HG03095 (cell line): Measurements from ENCODE around the gene NUP214.
A peak's percentile ranks its signal among the peaks of the same experiment; 100 is the strongest.
"Not testable (repeated sequence)": the region's sequence is repeated elsewhere in the genome, so short reads cannot be mapped to it uniquely, and the experiment has no call there.

Experiments used
- ATAC-seq: cut with Tn5 transposase; IDR thresholded peaks from one replicate; pipeline ENCODE4 v1.9.1; 2021; ENCODE audit warnings: moderate library complexity; ENCODE audit not compliant: unreplicated experiment

Gene NUP214

DNA sequence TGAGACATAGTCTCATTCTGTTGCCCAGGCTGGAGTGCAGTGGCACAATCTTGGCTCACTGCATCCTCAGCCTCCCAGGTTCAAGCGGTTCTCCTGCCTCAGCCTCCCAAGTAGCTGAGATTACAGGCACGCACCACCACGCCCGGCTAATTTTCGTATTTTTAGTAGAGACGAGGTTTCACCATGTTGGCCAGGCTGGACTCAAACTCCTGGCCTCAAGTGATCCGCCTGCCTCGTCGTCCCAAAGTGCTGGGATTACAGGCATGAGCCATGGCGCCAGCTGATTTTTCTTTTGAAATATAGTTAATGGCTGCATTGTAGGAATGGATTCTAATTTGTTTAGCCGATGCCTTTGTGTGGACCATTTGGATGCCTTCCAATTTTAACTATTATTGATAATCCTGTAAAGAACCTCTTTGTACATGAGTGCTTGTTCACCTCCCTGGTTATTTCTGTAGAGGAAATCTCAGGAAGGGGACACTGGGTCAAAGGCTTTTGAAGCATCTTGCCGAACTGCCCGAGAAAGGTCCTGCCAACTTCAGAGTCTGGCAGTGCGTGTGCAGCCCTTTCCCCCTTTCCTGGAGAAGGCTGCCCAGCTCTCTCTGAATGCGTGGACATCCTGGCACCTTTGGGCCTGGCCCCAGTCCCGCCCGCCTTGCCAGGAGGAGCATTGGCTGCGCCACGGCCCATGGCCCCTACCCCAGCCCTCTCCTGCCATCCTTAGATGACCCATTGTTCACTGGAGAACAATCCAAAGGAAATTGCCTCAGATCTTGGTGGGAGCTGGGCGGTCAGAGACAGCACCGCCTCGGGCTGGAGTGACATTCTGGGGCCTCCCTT is 8.9 kb upstream of the NUP214 start:
- no peak for ATAC-seq

DNA sequence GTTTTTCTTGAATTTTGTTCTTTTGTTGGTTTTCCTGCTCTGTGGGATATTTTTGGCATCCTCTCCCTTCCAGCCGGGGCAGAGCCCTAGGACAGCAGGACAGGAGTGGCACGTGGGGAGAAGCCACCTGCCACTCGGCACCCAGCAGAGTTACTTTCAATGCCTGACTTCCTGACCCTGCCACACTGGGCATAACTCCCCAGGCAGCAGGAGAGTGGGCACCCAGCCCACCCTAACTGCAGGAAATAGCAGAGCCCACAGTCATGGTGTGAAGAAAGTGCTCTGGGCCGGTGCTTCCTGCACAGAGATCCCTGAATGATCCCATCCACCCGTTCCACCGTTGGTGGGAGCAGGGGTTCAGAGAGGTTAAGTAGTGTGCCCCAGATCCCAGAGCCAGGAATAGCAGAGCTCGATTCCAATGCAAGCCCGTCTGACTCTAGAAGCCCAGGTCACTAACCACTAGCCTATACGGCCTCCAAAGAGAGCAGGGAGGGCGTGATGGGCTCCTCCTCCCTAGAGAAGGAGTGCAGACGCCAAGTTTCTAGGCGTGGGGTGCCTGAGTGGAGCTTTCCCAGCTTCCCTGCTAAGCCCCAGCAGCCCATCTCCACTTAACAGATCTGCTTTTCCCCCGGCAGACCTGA is 8.1 kb upstream of the NUP214 start:
- no peak for ATAC-seq

DNA sequence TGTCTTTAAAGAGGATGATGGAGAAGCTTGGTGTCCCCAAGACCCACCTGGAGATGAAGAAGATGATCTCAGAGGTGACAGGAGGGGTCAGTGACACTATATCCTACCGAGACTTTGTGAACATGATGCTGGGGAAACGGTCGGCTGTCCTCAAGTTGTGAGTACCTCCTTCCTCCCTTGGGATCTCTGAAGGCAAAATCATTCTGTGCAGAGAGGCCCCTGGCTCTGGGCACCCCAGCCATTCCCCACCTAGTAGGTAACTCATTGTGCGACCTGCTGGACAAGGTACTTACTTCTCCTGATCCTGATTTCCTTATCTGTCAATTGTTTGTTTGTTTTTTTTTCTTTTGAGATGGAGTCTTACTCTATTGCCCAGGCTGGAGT is 7.6 kb upstream of the NUP214 start:
- ATAC-seq: no peak

DNA sequence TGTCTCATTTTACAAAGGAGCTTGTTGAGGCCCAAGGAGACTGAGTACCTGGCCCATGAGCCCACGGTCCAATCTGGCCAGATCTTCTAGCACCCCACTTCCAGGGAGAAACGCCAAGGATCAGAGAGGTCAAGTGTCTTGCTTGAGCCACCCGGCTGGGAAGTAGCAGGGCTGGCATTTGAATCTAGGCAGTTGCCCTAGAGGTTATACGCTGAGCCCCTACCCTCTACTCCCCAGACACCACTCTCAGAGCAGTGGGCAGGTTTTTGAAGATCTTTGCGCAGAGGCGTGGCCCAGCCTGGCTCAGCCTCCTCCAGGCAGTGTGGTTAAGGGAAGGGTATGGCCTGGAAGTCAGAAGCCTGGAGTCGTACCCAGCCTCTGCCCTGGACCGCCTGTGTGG is 5.8 kb upstream of the NUP214 start:
- no peak for ATAC-seq

DNA sequence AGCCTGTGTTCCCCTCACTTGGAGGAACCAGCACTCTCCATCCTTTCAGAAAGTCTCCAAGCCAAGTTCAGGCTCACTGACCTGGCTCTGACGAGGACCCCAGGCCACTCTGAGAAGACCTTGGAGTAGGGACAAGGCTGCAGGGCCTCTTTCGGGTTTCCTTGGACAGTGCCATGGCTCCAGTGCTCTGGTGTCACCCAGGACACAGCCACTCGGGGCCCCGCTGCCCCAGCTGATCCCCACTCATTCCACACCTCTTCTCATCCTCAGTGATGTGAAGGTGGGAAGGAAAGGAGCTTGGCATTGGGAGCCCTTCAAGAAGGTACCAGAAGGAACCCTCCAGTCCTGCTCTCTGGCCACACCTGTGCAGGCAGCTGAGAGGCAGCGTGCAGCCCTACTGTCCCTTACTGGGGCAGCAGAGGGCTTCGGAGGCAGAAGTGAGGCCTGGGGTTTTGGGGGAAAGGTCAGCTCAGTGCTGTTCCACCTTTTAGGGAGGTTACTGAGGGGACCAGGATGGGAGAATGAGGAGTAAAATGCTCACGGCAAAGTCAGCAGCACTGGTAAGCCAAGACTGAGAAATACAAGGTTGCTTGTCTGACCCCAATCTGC is 4.7 kb upstream of the NUP214 start:
- ATAC-seq: no peak

DNA sequence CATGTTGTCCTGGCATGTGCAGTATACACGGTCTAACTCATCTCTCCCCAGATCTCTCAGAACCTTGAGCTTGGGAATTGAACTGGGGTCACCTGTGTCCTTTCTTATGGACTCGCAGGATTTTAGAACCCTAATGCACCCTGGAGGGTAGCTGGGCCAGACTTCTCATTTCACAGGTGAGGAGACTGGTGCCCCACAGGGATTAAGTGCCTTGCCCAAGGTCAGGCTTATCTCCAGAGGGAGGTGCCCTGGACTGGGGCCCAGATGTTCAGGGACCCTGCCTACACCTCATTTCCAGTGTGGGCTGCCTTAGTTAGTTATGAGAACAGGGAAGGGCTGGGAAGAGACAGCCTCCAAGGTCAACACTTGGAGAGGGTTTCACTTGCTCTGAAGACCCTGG is 4.0 kb upstream of the NUP214 start:
- ATAC-seq: no peak

DNA sequence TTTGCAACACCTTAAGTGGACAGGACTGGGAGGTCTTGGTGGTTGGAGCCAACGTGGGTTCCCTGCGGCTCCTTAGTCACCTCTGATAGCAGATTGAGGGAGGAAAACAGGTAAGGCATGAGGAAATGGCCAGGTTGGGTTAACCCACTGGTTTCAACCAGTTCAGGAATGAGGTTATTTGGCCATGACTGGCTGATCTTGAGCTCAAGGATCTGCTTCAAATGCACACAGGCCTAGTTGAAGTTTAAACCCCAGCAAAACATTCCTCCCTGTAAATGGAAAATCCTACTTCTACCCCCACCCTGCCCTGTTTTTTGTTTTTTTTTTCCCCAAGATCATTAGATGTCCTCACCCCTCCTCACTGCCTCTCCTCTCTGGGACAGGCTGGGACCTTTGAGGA is 3.2 kb upstream of the NUP214 start:
- no peak for ATAC-seq

DNA sequence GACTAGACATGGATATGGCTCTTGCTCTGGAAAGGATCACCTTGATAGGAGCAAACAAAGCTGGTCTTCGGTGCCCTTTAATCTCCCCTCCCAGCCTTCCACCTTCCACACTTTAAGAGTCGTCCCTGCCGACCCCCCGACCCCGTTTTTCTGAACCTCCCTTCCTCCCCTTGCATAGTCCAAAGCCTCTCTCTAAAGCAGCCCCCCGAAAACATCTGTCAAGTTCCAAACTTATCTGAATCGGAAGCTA is 423 bp upstream of the NUP214 start:
- peak; percentile 2 for ATAC-seq

DNA sequence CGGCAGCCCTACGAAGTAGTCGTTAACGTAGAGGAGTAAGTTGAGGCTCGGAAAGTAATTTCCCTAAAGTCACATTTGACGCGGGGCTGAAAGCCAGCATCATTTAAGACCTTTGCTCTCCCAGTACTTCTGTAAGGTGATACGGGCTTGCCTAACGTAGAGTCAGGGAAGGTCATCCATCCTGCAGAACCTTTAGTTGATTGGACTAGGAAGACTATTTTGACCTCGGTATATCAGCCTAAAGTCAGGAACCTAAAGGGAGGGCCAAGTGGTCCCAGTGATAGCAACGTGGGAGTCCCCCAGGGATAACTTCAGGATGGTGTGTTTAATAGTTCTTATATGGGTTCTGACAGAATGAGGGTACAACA is 657 bp downstream of the NUP214 start:
- no peak for ATAC-seq

DNA sequence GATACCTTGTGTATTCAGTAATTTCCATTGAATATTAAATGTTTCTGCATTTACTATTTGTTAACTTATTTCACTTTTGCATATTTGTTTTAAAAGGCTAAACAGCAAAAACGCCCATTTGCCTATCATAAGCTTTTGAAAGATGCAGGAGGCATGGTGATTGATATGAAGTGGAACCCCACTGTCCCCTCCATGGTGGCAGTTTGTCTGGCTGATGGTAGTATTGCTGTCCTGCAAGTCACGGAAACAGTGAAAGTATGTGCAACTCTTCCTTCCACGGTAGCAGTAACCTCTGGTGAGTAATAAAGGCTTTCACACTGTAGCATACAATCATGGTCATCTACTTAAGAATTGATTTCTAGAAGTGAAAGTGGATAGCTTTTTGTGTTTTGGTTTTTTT is 3.8 kb downstream of the NUP214 start:
- no peak for ATAC-seq

DNA sequence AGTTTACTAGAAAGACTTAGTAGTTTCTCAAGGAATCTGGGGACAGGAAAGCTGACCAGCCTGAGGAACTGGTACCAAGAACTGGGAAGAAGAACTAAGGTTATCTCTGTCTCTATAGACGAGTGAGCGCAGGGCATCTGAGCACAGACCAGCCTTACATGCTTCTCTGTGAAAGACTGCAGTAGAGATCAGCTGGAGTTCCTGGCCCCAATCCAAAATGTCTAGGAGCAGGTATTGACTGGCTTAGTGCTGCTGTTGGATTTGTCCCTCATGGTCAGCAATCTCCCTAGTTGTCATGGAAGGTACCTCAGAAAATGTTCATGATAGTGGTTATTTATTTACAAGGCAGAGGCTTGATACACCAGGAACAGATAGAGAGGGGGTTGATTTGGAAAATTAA is 13.3 kb downstream of the NUP214 start:
- no peak for ATAC-seq

DNA sequence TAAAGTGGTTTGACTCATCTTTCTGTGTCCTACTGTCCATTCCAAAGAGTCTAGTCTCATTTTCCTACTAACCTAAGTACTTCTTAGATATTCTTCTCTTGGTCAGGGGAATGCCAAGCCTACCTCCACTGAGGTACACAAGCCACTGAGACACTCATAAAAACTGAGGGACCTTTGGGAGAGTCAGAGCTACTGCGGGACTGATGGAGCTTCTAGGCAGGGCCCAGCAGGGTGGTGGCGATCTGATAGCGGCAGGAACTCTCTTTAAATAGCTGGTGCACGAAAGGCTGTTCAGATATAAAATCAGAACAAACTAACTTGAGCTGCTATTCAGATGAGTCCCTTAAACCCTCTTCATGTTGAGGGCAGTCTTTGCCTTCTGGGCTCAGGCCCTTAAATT is 14.7 kb downstream of the NUP214 start:
- ATAC-seq: no peak

DNA sequence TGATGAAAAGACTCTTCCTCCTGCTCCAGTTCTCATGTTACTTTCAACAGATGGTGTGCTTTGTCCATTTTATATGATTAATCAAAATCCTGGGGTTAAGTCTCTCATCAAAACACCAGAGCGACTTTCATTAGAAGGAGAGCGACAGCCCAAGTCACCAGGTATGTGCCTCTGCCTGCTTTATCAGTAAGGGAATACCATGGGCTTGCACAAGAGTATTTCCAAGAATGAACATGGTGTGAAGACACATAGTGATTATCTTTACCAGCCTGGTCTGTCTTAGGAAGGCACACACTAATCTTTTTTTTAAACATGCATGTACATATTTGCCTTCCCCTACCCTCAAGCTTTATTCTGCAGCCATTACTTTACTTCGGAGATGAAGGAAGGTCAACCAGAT is 15.2 kb downstream of the NUP214 start:
- no peak for ATAC-seq

DNA sequence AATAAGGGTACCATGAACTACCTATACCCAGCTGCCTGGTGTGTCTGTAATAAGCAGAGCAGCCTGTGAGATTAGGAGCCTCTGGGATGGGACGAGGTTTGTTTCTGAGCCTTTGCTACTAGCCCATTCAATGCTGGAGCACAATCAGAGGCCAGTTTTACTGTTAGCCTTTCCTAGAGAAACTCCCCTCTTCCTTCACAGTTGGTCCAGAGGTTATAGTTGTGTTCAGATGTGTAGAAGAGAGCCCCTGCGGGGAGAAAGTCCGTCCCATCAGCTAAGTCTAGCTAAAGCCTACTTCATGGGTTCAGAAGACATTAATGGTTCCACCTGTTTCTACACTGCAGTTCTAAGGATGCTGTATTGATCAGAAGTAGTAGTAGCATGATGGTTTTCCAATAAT is 16.8 kb downstream of the NUP214 start:
- no peak for ATAC-seq

DNA sequence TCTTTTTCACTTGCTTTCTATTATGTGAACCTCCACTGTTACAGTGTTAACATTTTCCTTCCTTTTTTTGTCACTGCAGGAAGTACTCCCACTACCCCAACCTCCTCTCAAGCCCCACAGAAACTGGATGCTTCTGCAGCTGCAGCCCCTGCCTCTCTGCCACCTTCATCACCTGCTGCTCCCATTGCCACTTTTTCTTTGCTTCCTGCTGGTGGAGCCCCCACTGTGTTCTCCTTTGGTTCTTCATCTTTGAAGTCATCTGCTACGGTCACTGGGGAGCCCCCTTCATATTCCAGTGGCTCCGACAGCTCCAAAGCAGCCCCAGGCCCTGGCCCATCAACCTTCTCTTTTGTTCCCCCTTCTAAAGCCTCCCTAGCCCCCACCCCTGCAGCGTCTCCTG is 18.8 kb downstream of the NUP214 start:
- ATAC-seq: no peak

DNA sequence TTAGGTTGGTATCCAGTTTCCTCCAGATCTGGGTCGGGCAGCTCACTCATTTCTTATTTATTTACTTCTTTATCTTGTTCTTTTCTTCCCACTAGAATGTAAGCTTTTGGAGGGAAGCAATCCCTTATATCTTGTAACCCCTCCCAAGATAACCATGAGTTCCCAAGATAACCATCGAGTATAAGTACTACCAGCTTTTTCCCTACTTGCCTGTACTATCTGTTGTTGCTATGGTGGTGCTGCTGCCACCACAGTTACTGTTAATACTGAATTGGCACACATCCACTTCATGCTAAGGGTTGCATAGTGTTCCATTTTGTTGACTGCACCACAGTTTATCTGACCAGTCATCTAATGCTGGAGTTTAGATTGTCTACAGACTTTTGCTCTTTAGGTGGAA is 19.9 kb downstream of the NUP214 start:
- no peak for ATAC-seq

DNA sequence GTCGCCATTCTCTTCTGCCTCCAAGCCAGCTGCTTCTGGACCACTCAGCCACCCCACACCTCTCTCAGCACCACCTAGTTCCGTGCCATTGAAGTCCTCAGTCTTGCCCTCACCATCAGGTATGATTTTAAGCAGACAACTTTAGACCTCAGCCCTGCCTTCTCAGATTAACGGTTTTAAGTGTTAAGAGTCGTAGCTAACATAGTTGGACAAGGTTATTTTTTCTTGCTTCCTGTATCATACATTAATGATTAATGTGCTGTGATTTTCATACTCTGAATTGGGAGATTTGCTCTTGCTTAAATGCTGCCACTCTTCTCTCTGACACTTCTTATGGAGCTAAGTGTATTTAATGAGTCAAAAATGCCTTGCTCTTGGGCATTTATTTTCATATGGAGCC is 20.8 kb downstream of the NUP214 start:
- ATAC-seq: no peak

DNA sequence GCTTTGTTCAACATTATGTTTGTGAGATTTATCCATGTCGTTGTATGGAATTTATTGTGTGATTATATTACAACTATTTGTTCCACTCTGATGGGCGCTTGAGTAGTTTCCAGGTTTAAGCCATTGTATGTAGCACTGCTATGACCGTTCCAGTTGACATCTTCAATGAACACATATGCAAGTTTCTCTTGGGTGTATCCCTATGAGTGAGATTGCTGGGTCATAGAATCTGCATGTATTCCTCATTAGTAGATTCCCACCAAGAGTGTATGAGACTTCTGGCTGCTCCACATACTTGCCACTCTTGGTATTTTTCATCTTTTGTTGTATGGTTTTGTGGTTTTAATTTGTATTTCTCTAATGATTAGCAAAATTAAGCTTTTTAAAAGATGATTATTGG is 22.9 kb downstream of the NUP214 start:
- ATAC-seq: no peak

DNA sequence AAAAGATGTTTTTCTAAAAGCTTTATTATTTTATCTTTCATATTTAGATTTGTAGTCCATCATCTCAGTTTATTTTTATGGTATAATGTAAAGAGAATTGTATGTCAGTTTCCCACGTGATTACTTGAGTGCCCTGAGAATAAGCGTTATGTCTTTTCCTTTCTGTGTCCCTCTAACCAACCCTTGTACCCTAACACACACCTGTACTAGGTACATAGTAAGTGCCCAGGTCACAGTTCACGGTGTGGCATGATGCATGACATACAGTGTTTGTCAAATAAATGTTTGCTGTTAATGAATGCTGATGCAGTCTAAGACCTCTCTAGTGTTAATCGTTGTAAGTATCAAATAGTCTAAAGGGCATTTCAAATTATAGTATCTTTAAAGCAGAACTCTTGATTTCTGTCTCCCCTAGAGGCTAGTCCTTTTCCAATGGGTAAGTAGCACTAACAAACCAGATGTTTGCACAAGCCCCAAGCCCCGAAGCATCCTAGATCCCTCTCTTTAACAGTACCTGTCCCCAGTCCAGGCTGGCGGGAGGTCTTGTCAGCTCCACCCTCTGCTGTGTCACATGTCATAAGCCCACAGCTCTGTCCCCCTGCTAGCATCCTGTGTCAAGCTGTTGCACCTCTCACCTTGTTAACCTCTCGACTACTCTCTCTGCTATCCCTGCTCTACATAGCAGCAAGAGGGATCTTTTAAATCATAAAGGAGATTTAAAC is 23.7 kb downstream of the NUP214 start:
- no peak for ATAC-seq

DNA sequence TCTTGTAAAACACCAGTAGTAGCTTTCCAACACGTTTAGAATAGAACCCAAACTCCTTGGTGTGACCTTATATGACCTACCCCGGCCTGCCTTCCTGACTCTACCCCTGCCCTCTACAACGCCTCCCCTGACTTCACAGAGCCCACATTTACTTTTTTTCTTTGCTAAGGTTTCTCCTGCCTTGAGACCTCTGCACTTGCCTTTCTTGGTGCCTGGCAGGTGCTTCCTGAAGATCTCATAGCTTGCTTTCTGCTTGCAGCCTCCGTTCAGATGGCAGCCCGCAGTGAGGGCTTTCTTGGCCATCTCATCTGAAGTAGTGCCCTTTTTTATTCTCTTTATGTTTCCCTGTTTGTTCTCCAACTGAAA is 24.3 kb downstream of the NUP214 start:
- no peak for ATAC-seq

DNA sequence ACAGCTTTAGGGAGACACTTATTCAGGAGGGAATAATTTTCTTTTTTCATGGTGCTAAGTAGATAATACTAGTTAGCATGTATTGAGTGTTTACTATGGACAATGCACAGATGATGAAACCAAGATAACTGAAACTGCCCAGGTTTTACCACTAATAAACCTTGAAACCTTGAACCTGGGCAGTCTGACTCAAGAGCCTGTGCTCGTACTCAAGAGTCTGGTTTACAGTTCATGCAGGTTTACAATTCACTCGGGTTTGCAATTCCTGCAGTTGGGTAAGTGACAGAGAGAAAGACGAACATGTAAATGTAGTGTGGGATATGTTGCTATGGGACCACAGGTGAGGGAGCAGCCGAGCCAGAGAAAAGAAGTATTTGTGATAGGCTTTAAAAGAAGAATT is 28.2 kb downstream of the NUP214 start:
- no peak for ATAC-seq

DNA sequence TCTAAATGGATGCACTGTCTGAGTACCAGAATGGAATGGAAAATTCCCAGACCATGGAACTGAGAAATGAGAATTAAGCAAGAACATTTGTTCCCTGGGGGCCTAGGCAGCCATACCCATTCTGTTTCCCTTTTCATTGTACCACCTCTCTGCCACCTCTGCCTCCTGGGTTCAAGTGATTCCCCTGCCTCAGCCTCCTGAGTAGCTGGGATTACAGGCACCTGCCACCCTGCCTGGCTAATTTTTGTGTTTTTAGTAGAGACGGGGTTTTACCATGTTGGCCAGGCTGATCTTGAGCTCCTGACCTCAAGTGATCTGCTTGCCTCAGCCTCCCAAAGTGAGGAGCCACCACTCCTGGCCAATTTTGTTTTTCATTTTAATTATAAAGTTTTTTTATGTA is 33.3 kb downstream of the NUP214 start:
- ATAC-seq: not testable (repeated sequence)
